BE2C (cell line): ENCODE measurements around the gene FAM53B.

Source experiments
- DNase-seq: peaks from one replicate; pipeline ENCODE4 v3.0.0-alpha.2; 2020
- H3K27me3 ChIP-seq: fragments of 250-450 bp; sonication (Bioruptor Pico); 2 replicates; pipeline ENCODE4 v1.5.1; 2020; ENCODE audit warnings: mild to moderate bottlenecking
- H3K36me3 ChIP-seq: fragments of 250-450 bp; sonication (Bioruptor Pico); 2 replicates; pipeline ENCODE4 v1.5.1; 2020; ENCODE audit warnings: mild to moderate bottlenecking
- H3K4me1 ChIP-seq: fragments of 250-450 bp; sonication (Bioruptor Pico); 2 replicates; pipeline ENCODE4 v1.5.1; 2020
- H3K4me3 ChIP-seq: 2 replicates; pipeline ENCODE4 v1.5.1; 2011; ENCODE audit warnings: low read depth, low read length
- H3K9me3 ChIP-seq: fragments of 250-450 bp; sonication (Bioruptor Pico); 2 replicates; pipeline ENCODE4 v1.5.1; 2020
- TF ChIP-seq, protein P1 (sequence below): IDR thresholded peaks from 2 replicates; pipeline ENCODE4 v1.5.1; 2012; ENCODE audit warnings: mild to moderate bottlenecking, low read depth, low read length

FAM53B gene

DNA sequence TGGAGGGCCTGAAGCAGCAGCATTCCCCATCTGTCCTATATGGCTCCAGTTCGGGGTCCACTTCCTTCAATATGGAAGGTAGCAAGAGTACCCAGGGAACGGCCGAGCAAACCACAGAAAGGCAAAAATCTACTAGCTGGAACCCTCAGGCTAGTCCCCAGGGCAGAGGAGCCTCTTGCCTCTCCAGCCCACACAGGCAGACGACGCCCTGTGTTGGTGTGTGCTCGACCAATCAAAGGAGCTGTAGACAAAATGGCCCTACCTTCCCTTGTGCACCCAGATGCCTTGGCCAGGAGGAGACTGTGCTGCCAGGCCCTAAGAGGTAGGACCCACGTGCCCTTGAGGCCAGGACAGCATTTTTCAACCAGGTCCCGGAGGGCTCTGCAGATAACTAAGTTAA is 91.5 kb downstream of the FAM53B start:
- Histone ChIP-seq H3K27me3 (no peaks in the 10 kb centered on the region), H3K4me1 (peaks cover 30% of the 10 kb centered on the region), H3K36me3 (no peaks in the 10 kb centered on the region), H3K9me3 (no peaks in the 10 kb centered on the region), H3K4me3 (no peak overlapping the region)
- no peak for DNase-seq
- TF ChIP-seq, protein P1, sequence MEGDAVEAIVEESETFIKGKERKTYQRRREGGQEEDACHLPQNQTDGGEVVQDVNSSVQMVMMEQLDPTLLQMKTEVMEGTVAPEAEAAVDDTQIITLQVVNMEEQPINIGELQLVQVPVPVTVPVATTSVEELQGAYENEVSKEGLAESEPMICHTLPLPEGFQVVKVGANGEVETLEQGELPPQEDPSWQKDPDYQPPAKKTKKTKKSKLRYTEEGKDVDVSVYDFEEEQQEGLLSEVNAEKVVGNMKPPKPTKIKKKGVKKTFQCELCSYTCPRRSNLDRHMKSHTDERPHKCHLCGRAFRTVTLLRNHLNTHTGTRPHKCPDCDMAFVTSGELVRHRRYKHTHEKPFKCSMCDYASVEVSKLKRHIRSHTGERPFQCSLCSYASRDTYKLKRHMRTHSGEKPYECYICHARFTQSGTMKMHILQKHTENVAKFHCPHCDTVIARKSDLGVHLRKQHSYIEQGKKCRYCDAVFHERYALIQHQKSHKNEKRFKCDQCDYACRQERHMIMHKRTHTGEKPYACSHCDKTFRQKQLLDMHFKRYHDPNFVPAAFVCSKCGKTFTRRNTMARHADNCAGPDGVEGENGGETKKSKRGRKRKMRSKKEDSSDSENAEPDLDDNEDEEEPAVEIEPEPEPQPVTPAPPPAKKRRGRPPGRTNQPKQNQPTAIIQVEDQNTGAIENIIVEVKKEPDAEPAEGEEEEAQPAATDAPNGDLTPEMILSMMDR = no peak

DNA sequence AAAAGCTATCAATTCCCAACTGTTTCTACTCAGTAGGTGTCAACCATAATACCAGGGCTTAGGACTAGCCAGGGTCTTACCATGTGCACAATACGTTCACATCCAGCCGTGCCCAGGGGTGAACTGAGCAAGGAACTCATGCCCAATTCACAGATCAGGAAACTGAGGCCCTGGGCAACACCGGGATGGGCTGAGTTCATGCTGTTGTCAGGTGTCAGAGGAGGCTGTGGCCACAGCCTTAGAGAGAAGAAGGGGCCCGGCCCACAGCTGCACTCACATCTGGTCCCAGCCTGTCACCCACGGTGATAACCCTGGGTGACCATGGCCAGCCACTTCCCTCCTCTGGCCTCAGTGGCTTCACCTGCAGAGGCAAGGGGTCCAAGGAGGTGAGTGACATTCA is 92.0 kb downstream of the FAM53B start:
- Histone ChIP-seq H3K4me3 (no peak overlapping the region), H3K36me3 (no peaks in the 10 kb centered on the region), H3K4me1 (peaks cover 35% of the 10 kb centered on the region), H3K27me3 (no peaks in the 10 kb centered on the region), H3K9me3 (no peaks in the 10 kb centered on the region)
- TF ChIP-seq, protein P1 = no peak
- no peak for DNase-seq

DNA sequence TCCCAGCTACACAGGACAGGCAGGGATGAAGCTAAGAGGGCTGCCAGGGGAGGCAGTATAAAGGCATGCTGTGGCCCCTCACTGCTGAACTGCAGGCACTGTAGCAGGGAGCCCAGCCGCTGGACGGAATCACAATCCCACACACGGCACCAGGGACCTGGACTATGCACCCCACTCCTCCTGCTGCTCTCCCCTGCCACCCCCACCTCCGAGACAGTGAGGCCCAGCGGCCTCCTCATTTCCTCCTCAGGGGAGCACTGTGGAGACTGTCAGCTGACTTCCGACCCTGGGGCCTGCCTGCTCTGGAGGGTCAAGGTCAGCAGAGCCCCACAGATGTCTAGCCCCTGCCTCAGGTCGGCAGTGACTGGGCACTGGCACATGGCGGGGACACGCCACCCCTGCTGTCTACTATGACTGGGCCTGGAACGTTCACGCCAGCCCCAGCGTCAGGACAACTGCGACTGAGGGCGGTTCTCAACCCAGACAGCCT is 92.7 kb downstream of the FAM53B start:
- H3K9me3 ChIP-seq = no peaks in the 10 kb centered on the region
- peaks cover 42% of the 10 kb centered on the region for H3K4me1 ChIP-seq
- H3K36me3 ChIP-seq = no peaks in the 10 kb centered on the region
- no peaks in the 10 kb centered on the region for H3K27me3 ChIP-seq
- no peak for DNase-seq
- no peak overlapping the region for H3K4me3 ChIP-seq
- TF ChIP-seq, protein P1 = no peak

DNA sequence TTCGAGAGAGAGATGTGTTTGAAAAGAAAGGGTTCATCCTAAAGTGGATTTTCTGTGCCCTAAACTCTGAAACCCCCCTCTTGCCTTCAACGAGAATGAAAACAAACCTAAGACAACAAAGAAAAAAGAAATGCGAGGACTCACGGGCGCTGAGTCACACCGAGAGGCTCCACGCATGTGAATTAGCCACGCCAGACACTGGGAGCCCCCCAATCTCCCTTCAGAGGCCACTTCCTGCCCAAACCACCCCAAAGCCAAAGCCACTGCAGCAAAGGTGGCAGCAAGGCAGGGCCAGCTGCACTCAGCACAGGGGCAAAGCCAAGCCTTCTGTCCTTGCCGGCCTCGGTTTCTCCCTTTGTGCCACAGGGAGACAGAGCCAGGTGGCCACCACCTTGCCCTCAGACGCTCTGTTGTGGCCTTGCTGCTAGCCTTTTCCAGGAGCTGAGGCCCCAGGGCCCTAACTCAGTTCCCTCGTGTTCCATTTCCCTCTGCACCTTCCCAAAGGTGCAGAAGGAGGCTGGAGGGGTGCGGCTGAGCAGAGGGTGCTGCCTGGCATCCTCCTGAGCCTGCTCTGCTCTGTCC is 93.3 kb downstream of the FAM53B start:
- TF ChIP-seq, protein P1 = no peak
- Histone ChIP-seq H3K27me3 (no peaks in the 10 kb centered on the region), H3K4me3 (no peak overlapping the region), H3K4me1 (peaks cover 48% of the 10 kb centered on the region), H3K36me3 (no peaks in the 10 kb centered on the region), H3K9me3 (no peaks in the 10 kb centered on the region)
- DNase-seq = no peak

DNA sequence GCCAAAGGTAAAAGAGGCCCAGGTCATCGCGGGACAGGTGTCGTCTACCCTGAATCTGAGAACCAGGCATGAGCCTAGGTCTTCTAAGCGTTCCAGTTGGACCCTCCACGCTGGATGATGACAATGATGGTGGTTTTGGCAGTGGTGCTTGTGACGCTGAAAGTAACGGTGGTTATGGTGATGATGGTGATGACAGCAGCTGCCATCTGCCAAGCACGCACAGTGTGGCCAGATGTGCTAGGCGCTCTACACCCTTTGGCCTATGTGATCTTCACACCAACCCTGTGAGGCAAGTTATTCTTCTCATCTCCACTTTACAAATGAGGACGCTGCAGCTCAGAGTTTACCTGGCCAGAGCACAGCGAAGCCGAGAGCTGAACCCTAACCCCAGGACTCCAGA is 93.9 kb downstream of the FAM53B start:
- H3K4me3 ChIP-seq = no peak overlapping the region
- no peaks in the 10 kb centered on the region for H3K36me3 ChIP-seq
- TF ChIP-seq, protein P1 = no peak
- DNase-seq = no peak
- H3K4me1 ChIP-seq = peaks cover 51% of the 10 kb centered on the region
- H3K9me3 ChIP-seq = no peaks in the 10 kb centered on the region
- H3K27me3 ChIP-seq = no peaks in the 10 kb centered on the region

DNA sequence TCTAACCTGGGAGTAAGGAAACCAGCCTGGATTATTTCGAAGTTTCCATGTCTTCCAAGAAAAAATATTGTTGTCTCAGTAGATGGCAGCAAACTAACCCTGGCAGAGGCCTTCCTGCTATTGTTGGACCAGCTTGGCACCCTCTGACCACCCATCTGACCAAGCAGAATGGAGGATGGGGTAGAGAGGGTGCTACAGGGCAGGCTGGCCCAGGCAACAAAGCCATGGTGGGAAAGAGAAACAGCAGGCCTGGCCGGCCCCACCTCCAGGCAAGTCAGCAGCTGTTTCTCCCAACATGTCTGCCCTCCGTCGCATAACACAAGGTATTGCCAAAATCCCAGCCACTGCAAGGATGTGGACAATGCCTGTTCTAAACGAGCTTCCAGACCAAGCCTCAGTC is 95.0 kb downstream of the FAM53B start:
- Histone ChIP-seq H3K9me3 (no peaks in the 10 kb centered on the region), H3K36me3 (no peaks in the 10 kb centered on the region), H3K27me3 (no peaks in the 10 kb centered on the region), H3K4me3 (no peak overlapping the region), H3K4me1 (peaks cover 51% of the 10 kb centered on the region)
- peak; percentile 64 for DNase-seq
- TF ChIP-seq, protein P1 = peak; percentile 7; the same call in 1 of the 2 replicates
